ENCODE data around the gene ATP1B3. TPM values are rescaled to one million over a fixed set of nuclear protein-coding genes. Genes with fewer than 3 reads are reported as not detected.

Gene ATP1B3
- total and polyA plus RNA-seq, 12 donors = 21.7 to 118 (median 39.5) TPM

DNA sequence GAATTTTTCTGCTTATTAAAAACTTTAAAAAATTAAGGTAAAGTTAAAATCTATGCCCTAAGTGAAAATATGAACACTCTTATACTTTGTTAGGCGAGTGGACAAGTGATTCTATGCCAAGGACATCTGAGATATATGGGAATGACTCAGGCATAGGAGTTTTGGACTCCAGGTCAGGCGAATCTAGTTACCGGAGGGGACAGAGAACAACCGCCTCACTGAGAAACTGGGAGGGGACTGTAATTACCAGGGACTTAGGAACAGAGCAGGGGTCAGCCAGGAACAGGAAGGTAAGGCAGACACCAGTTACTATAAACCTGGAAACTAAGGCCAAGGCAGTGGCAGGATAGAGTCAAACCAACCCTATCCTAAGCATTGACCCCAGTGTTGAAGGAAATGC, 16.8 kb upstream of the ATP1B3 start:
- DNase-seq (no peak), ATAC-seq (no peak)
- intact Hi-C loops (cut with DNase I) = loop anchor here in 2 of 10 donors (5.0 kb wide), 1 partner anchor 62 kb away; no protein-coding TSS in a partner anchor
- Histone ChIP-seq H3K4me1 (peaks cover 3 to 43% (median 22%) of the 10 kb centered on the region in 9 donors), H3K4me3 (no peak overlapping the region), H3K36me3 (no peaks in the 10 kb centered on the region), H3K9me3 (no peaks in the 10 kb centered on the region), H3K27me3 (no peaks in the 10 kb centered on the region), H3K27ac (peak overlapping the region in 8 of 10 donors; percentile 43 to 83 (median 68))
- TF ChIP-seq, protein P1, sequence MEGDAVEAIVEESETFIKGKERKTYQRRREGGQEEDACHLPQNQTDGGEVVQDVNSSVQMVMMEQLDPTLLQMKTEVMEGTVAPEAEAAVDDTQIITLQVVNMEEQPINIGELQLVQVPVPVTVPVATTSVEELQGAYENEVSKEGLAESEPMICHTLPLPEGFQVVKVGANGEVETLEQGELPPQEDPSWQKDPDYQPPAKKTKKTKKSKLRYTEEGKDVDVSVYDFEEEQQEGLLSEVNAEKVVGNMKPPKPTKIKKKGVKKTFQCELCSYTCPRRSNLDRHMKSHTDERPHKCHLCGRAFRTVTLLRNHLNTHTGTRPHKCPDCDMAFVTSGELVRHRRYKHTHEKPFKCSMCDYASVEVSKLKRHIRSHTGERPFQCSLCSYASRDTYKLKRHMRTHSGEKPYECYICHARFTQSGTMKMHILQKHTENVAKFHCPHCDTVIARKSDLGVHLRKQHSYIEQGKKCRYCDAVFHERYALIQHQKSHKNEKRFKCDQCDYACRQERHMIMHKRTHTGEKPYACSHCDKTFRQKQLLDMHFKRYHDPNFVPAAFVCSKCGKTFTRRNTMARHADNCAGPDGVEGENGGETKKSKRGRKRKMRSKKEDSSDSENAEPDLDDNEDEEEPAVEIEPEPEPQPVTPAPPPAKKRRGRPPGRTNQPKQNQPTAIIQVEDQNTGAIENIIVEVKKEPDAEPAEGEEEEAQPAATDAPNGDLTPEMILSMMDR (IDR thresholded peaks at IDR 0.05) = no peak
- 90 to 92% methylated on average over 4 of the region's 4 CpGs for WGBS, 2 donors

DNA sequence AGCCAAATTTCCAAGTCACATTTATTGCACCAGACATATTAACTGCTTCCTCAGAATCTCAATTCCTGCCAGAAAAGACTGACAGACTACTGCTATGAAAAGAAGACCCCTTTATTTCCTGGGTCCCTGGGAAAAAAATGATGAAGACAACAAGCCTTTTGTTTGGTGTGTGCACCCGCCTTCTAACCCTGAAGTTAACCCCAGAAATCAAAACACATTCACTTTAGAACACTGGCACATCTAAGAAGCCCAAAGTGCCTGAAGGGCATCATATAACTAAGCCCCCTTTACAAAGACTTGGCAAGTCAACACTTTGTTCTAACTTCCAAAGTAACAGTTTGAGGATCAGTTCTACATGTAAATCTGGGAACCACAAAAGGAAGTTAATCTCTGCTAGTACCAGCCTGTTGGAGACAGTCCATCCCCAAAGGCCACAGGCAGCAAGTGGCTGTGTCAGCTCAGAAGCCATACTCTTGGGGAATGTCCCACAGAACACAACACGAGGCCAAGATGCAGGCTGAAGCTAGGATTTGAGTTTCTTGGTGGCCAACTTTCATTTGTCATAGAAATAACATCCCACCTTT, 16.3 kb upstream of the ATP1B3 start:
- H3K27ac ChIP-seq = peak overlapping the region in 9 of 10 donors; percentile 31 to 83 (median 67)
- intact Hi-C loops (cut with DNase I) = loop anchor here in 2 of 10 donors (5.0 kb wide), 1 partner anchor 63 kb away; no protein-coding TSS in a partner anchor
- no peaks in the 10 kb centered on the region for H3K36me3 ChIP-seq
- ATAC-seq (peak in 4 of 8 donors; percentile 17 to 45 (median 38)), DNase-seq (no peak)
- no peaks in the 10 kb centered on the region for H3K27me3 ChIP-seq
- H3K4me3 ChIP-seq = no peak overlapping the region
- peaks cover 3 to 43% (median 22%) of the 10 kb centered on the region in 9 donors for H3K4me1 ChIP-seq
- TF ChIP-seq, protein P1 (IDR thresholded peaks at IDR 0.05) = no peak
- WGBS, 2 donors = 71 to 72% methylated on average over 2 of the region's 2 CpGs
- H3K9me3 ChIP-seq = no peaks in the 10 kb centered on the region

DNA sequence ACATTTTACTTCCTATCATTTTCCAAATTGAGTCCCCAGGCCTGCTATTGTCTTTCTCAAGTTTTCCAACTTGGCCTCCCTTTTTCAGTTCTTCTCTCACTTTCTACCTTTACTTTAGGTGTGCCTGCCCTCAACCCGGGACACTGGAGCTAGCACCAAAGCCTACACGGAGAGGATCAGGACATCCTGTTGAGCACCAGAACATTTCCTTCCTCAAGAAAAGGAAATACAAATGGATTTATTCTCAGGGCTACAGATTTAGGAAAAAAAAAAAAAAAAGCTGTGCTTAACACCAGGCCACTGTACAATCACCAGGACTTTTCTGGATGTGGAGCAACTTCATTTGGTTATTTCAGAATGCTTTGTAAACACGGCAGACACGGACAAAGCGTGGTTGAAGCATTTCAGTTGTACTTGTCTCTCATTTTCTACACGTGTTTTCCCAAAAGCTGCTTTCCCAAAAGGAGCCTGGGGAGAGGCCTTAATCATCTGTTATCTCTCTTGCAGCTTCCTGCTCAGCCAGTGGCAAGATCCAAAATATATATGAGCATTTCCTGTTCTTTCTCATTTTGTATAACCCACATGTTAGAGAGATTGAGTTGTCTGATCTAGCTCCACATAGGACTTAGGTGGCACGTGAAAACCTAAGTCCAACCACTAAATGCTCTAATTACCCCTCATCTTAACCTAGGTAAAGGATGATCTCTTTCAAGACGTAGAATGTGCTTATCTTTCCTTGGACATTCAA, 15.5 kb upstream of the ATP1B3 start:
- peak overlapping the region in 8 of 10 donors; percentile 31 to 83 (median 68) for H3K27ac ChIP-seq
- H3K9me3 ChIP-seq = no peaks in the 10 kb centered on the region
- no peaks in the 10 kb centered on the region for H3K27me3 ChIP-seq
- ATAC-seq (peak in 6 of 8 donors; percentile 49 to 61 (median 58)), DNase-seq (peak in 1 of 2 donors; percentile 23)
- peaks cover 3 to 43% (median 22%) of the 10 kb centered on the region in 9 donors for H3K4me1 ChIP-seq
- 38 to 48% methylated on average over 8 of the region's 8 CpGs for WGBS, 2 donors
- H3K4me3 ChIP-seq = no peak overlapping the region
- no peaks in the 10 kb centered on the region for H3K36me3 ChIP-seq
- TF ChIP-seq, protein P1 (IDR thresholded peaks at IDR 0.05) = no peak
- intact Hi-C loops (cut with DNase I) = loop anchor here in 2 of 10 donors (5.0 kb wide), 1 partner anchor 64 kb away; no protein-coding TSS in a partner anchor

DNA sequence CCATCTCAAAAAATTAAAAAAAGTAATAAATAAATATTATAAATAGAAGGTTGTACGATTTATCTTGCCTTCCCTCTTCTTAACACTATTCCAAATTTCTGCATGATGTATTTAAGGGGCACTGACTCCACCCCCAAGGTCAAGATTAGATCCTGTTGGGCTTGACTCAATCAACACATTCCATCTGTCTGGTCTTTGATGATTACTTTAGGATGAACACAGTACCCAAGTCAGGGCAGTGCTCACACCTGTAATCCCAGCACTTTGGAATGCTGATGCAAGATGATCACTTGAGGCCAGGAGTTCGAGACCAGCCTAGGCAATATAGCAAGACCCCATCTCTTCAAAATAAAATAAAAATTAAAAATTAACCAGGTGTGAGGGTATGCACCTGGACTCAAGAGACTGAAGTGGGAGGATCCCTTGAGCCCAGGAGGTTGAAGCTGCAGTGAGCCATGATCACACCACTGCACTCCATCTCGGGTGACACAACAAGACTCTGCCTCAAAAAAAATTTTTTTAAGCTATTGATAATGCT, 14.1 kb upstream of the ATP1B3 start:
- WGBS, 2 donors = 68 to 86% methylated on average over 3 of the region's 3 CpGs

More for the DNA sequence above, 14.1 kb upstream of the ATP1B3 start:
- H3K4me3 ChIP-seq = no peak overlapping the region
- no peaks in the 10 kb centered on the region for H3K27me3 ChIP-seq
- no peaks in the 10 kb centered on the region for H3K36me3 ChIP-seq
- intact Hi-C loops (cut with DNase I) = loop anchor here in 2 of 10 donors (5.0 kb wide), 1 partner anchor 65 kb away; no protein-coding TSS in a partner anchor
- ATAC-seq (no peak), DNase-seq (no peak)
- H3K4me1 ChIP-seq = peaks cover 3 to 43% (median 22%) of the 10 kb centered on the region in 9 donors
- H3K9me3 ChIP-seq = no peaks in the 10 kb centered on the region
- TF ChIP-seq, protein P1 (IDR thresholded peaks at IDR 0.05) = no peak
- H3K27ac ChIP-seq = no peak overlapping the region

Measured in heart right ventricle (tissue), 16 donors.